Iris pigment epithelial cell (primary cell): Measurements from ENCODE around the gene TMEM141.
"Not testable (repeated sequence)": the region's sequence is repeated elsewhere in the genome, so short reads cannot be mapped to it uniquely, and the experiment has no call there.

ENCODE experiments used
- DNase-seq: peaks from one replicate; pipeline ENCODE4 v3.0.0-alpha.2; 2011; ENCODE audit warnings: low read depth

TMEM141 gene

DNA sequence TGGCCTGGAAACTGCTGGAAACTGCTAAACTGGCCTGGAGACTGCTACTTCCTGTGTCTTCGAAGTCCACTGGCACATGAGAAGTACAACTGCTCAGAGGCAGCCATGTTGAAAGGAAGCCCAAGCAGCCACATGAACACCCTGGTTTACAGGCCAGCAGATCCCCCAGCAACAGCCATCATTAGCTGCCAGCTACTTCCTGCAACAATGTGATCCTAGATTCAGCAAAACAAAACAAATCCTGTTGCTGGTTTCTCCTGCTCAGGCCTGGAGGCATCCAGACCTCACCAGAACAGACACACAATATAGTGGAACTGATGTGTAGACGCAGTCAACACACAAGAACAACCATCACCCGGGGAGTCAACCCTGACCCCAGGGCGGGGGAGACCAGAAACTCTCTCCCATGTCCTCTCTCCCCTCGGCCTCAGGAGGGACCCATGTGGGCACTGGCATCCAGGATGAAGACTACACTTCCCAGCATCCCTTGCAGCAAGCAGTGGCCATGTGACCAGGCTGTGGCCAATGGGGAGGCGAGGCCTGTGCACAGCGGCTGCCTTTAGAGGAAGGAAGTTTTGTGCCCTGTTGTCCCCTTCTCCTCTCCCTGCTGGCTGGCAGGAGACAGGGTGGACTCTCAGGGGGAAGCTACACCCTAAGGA, 17.6 kb upstream of the TMEM141 start:
- DNase-seq = peak; percentile 21

DNA sequence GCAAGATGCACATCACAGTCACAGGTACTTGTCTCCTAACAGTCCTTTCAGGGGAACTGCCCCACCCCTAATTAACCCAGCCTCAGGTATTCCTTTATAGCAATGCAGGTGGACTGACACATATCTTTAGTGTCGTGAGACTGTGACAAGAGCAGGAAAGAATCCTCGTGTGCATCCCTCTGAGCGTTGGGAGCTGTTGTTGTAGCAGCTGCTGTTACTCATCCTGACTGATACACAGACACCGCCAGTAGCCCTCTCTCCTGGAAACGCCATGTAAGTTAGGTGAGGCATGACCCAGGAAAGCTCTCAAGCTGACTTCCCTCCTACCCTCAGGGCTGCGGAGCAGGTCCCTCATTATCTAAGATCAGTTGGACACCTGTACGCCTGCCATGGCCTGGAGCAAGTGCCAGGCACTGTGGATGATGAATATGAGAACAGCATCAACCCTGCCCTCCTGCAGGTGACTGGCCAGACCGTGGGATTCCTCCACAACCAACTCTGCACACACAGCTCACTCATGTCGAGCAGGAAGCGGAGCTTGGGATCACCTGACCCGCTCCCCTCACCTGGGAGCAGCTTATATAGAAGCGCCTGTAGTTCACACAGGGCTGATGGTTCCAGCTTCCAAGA, 16.6 kb upstream of the TMEM141 start:
- no peak for DNase-seq

DNA sequence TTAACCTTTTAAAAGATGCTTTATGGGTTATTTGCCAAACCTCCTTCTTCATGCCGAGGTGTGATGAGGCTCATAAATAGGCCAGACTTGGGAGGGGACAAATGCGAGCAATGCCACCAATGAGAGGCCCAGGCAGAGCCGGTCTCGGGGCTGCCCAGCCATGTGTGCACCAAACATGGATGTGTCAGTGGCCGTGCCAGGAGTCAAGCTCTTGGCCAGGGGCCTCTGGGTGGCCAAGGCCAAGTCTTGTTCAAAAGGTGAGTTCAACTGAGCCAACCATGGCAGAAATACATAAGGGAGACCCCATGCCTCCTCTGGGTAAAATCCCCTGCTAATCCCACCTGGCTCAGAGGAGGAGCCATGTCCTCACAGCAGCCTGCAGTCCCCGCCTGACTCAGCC, 16.0 kb upstream of the TMEM141 start:
- DNase-seq = no peak

DNA sequence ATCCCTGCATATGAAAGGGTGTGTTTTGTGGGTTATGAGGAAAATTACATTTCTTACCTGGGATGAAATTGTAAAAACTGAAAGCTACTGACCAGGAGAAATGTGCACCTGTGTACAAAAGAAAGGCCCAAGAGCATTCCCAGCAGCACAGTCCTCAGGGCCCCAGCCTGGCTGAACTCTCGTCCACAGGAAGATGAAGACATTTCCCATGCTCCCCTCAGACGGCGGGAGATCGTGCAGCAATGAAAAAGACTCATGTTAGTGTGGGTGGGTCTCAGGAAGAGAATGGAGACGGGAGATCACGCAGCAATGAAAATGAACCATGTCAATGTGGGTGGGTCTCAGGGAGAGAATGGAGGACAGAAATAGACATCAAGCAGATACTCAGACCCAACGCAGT, 14.2 kb upstream of the TMEM141 start:
- no peak for DNase-seq

DNA sequence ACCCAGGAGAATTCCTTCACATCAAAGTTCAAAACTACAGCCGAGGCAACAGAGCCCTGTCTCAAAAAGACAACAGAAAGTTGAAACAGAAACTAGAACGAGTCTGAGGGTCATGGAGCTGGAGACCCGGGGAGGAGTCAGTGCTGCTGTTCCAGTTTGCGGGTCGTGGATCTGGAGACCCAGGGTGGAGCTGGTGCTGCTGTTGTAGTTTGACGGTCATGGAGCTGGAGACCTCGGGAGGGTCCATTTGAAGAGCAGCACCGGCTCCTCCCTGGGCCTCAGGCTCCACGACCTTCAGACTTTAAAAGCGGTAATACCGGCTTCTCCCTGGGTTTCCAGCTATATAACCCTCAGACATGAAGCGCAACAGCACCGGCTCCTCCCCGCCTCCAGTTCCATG, 13.8 kb upstream of the TMEM141 start:
- no peak for DNase-seq

DNA sequence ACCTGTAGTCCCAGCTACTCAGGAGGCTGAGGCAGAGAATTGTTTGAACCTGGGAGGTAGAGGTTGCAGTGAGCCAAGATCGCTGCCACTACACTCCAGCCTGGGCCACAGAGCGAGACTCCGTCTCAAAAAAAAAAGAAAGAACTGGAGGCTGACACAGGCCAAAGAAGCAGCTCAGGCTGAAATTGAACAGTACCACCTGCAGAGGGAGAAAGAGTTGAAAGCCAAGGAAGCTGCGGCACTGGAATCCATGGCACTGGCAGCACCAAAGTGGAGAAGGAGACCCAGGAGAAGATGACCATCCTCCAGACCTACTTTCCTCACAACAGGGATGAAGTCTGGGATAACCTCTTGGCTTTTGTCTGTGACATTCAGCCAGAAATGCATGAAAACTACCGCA, 11.3 kb upstream of the TMEM141 start:
- no peak for DNase-seq

DNA sequence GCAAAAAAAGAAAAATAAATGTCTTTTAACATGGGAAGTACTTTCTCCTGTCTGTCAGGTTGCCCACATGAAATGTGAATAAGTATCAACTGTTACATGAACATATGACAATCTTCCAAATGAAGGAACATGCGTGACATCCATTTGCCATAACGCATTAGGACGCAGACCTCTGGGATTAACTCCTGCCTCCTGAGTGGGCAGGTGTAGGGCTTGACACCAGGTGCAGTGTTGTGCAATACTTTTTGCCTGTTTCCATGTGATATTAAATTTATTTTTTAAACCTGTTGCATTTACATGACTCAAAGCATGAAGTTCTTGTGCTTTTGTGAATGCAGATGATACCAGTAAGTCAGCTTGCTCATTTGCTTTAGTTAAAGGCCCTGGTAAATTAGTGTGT, 8.7 kb upstream of the TMEM141 start:
- no peak for DNase-seq

DNA sequence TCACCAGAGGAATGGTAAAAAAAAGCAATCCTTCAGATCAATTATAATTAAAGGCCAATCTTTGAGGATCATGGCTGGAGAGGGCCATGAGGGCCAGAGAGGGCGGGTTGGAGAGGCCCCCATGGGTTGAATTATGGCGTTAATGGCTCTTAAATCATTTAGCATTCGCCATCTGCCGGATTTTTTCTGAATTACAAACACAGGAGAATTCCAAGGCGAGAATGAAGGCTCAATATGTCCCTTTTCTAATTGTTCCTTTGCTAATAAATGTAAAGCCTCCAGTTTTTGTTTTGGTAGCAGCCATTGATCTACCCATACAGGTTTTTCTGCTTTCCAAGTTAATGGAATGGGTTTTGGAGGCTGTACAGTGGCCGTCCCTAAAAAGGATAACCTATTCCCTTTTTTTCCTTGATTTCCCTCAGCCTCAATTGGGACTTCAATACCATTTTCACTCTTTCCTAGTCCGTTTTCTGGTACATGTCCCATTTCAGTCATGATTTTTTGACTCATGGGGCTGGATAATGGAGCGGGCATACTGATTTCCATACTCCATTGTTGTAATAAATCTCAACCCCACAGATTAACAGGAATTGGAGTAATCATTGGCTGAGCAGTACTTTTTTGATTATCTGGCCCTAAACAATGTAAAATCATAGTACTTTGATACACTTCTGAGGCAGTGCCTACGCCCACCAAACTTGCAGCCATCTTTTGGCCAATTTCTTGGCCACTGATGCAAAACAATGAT, 6.7 kb upstream of the TMEM141 start:
- no peak for DNase-seq

DNA sequence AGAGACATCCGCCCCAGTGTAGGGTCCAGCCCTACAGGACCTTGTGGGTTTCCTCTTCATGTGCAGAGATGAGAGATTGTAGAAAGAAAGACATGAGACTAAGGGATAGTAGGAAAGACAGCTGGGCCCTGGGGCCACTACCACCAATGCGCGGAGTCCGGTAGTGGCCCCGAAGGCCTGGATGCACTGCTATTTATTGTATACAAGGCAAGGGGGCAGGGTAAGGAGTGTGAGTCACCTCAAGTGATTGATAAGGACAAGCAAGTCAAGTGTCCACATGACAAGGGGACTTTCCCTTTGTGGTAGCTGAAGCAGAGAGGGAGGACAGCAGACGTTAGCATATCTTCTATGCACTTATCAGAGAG, 6.2 kb upstream of the TMEM141 start:
- DNase-seq = no peak

DNA sequence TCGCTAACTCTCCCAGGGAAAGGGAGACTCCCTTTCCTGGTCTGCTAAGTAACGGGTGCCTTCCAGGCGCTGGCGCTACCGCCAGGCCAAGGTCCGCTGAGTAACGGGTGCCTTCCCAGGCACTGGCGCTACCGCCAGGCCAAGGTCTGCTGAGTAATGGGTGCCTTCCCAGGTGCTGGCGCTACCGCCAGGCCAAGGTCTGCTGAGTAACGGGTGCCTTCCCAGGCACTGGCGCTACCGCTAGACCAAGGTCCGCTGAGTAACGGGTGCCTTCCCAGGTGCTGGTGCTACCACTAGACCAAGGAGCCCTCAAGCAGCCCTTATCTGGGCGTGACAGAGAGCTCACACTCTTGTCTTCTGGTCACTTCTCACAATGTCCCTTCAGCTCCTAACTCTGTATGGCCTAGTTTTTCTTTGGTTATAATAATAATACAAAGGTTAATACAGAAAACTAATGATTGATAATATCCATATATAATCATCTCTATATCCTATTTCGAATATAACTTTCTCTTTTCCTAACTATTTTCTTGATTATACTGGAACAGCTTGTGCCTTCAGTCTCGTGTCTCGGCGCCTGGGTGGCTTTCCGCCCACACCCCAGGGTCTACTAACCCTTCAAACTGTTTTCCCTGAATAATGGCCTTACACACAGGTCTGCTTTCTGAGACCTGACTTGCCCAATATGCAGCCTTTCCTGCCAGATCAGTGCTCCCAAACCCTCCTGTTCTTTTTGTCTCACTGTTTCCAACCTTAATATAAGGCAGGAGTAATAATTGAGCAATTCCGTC, 5.4 kb upstream of the TMEM141 start:
- not testable (repeated sequence) for DNase-seq

DNA sequence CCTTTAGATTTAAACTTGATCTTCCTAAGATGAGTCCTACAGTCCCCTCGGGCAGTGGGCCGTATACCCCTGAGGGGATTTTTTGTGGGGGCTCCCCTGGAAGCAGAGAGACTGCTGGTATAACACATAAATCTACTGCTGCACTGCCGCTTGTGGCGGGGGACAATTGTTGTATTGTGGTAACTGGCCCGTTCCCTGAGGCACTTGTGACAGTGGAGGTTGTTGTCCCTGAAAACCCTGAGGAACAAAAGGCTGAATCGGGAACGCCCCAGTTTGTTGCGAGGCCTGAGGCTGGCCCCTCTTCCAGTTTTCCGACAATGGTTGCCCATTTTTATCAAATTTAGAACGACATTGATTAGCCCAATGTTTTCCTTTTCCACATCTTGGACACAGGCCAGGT, 4.7 kb upstream of the TMEM141 start:
- no peak for DNase-seq

DNA sequence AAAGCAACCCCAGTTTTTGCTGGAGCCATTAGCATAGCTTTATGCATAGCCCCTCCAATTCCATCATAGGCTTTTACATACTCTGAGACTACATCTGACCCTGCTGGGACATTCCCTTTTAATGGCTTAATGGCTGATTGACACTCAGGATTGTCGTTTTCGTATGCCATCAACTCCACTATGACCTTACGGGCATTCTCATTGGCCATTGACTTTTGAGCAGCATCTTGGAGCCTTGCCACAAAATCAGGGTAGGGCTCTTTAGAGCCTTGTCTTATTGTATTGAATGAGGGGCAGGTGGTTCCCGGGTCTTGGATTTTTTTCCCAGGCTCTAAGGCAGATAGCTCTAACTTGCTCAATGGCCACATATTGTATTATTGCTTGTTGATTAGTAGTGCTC, 4.2 kb upstream of the TMEM141 start:
- DNase-seq = not testable (repeated sequence)

DNA sequence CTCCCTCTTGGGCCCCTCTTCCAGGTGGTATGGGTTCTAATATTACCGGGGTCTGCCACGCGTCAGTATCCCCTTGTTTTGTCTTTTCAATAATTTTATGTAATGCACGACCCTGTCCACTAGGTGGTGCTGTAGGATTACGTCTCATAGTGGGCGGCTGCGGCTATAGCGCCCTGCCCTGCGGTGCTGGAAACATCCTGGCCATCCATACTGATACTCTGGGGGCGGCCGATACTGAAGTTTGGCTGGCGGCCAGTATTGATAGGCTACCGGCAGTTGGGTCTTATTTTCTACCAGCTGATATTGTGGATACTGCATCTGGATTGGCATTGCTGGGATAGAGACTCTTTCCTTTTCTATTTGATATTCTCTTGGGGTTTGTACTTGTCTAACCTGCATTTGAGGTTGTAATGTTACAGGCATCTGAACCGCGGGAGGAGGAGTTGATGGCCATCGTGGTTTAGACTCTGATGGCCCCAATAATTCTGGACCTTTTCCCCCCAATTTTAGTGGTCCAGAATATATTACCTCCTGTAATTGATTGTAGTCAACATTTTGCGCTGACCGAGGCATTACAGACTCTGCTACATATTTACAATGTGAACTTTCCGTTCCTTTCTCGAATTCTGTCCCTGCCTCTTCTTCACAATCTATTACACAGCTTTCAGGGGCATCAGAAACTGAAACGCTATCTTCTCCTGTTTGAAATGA, 3.3 kb upstream of the TMEM141 start:
- DNase-seq = peak; percentile 32

DNA sequence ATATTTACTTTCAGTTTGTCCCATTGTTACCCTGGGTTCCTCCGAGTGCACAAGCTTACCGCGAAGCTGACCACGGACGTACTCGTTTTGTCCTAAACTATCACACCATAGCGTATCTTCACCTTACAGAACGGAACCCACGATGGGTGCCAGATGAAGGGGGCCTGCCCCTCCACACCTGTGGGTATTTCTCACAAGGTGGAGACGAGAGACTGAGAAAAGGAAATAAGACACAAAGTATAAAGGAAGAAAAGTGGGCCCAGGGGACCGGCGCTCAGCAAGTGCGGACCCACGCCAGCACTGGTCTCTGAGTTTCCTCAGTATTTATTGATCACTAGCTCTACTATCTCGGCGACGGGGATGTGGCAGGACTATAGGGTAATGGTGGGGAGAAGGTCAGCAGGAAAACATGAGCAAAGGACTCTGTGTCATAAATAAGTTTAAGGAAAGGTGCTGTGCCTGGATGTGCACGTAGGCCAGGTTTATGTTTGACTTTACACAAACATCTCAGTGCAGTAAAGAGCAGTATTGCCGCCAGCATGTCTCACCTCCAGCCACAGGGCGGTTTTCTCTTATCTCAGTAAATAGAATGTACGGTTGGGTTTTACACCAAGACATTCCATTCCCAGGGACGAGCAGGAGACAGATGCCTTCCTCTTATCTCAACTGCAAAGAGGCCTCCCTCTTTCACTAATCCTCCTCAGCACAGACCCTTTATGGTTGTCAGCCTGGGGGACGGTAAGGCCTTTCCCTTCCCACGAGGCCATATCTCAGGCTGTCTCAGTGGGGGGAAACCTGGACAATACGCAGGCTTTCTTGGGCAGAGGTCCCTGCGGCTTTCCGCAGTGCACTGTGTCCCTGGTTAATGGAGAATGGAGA, 2.3 kb upstream of the TMEM141 start:
- not testable (repeated sequence) for DNase-seq

DNA sequence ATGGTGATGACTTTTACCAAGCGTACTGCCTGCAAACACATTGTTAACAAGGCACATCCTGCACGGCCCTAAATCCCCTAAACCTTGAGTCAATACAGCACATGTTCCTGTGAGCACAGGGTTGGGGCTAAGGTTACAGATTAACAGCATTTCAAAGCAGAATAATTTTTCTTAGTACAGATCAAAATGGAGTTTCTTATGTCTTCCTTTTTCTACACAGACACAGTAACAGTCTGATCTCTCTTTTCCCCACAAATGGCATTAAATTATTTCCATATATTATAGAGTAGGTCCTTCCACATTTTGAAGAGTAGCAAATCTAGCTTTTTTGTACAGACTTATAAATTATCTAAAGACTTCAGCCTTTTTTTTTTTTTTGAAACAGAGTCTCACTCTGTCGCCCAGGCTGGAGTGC, 1.6 kb upstream of the TMEM141 start:
- DNase-seq = no peak

DNA sequence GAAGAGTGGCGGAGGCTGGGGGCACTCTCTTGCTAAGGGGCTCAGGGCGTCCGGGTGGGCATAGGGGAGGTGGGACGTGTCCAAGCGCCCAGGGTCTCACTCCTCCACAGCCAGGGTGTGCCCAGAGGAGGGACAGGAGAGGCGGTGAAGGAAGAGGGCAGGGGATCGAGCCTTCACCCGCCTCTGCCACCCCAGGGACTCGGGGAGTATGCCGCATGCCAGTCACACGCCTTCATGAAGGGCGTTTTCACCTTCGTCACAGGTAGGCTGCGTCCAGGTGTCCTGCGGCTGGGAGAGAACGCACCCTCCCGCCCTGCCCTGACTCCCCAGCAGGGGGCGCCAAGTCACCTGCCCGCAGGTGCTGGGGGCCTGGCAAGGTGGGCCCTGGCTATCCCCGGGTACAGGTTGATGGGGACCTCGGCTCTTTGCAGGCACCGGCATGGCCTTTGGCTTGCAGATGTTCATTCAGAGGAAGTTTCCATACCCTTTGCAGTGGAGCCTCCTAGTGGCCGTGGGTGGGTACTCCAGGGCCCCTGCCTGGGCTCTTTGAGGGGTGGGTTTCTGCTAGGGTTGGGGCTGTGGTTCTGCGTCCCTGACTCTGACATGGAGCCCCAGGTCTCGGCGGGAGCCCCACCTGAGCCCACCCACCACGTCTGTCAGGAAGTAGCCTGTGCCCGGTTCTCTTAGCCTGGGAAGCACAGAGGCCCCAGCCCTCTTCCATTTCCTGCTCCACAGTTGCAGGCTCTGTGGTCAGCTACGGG, 552 bp downstream of the TMEM141 start:
- DNase-seq = no peak

DNA sequence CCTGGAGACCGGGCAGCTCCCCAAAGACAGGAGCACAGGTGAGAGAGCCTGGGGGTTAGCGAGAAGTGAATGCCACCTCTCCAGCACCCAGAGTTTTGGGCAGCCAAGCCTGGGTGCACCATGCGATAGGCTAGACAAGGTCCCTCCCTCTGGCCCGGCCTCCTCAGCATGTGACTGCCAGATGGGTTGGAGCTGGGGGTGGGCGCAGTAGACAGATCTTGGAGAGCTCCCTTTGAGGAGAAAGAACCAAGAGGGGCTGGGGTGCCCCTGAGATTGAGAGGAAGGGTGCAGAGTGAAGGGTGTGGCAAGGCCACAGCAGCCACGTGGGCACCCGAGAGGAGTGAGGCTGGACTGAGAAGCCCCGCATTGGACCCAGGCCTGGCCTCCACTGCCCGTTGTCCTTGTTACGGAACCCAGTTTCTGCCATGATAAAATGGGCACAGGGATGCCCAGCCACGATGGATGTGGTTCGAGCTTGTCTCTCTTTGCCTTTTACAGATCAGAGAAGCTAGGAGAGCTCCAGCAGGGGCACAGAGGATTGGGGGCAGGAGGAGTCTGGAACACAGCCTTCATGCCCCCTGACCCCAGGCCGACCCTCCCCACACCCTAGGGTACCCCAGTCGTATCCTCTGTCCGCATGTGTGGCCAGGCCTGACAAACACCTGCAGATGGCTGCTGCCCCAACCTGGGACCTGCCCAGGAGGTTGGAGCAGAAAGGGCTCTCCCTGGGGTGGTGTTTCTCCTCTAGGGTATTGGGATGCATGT, 1.4 kb downstream of the TMEM141 start:
- no peak for DNase-seq

DNA sequence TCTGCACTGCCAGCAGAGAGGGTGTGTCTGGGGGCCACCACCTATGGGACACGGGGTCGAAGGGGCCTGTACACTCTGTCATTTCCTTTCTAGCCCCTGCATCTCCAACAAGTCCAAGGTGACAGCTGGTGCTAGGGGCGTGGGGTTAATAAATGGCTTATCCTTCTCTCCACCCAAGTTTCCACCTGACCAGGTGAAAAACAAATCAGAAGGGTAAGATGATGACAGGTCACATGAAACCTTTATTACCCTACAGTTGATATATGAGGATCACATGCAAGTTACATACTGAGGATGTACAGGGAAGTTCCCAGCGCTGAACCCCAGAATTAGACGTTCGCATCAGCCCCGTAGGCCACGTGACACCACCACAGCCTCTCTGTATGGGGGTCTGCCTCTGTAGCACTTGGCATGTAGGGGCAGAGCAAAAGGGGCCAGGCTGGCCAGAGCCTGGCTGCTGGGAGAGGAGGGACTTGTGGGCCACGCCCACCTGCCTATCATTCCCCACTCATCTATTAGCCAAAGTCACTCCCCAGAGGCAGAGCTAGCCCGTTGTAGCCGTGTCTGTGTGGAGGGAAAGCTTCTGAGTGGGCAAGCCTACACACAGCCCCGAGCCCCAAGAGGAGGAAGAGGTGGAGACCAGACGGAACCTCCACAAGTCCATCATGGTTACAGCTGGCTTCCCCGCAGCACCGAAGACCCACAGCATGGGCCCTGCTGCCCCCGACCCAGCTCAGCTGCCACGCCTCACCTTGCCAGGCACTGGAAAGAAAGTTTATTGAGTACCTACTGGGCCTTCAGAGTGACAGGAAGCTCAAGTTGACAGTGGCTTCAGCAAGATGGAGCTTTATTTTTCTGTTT, 2.2 kb downstream of the TMEM141 start:
- DNase-seq = peak; percentile 21
